Inflammatory macrophage treated with lipopolysaccharide for 1 hour (primary cell): ENCODE results near the gene RMND5B.
A peak's percentile ranks its signal among the peaks of the same experiment; 100 is the strongest.
"Not testable (repeated sequence)": the region's sequence is repeated elsewhere in the genome, so short reads cannot be mapped to it uniquely, and the experiment has no call there.

Experiments
- DNase-seq, 2 donors: peaks; one replicate each; pipeline ENCODE4 v3.0.0-alpha.2; 2020 to 2022

Gene RMND5B

GRCh38 chr5:178177569-178177968, 46.8 kb downstream of the RMND5B start:
- no peak for DNase-seq

- DNase-seq = no peak
Observed at GRCh38 chr5:178180141-178180863, 49.5 kb downstream of the RMND5B start.

- DNase-seq = peak; percentile 19 to 22
Observed at GRCh38 chr5:178182158-178182876, 51.5 kb downstream of the RMND5B start.

GRCh38 chr5:178186427-178186826, 55.6 kb downstream of the RMND5B start:
- DNase-seq = peak in 1 of 2 donors; percentile 44

GRCh38 chr5:178187014-178187413, 56.2 kb downstream of the RMND5B start, which contains the start of gene GMCL2:
TSS of gene GMCL2 (minus strand) at chr5:178187371. CDS start at chr5:178187299, 72 bp downstream.
- no peak for DNase-seq

- DNase-seq = no peak
Observed at GRCh38 chr5:178189433-178189832, 58.6 kb downstream of the RMND5B start.

- no peak for DNase-seq
Observed at GRCh38 chr5:178191661-178192060, 60.8 kb downstream of the RMND5B start.

- DNase-seq = no peak
Observed at GRCh38 chr5:178192244-178192643, 61.4 kb downstream of the RMND5B start.

- DNase-seq = no peak
Observed at GRCh38 chr5:178192787-178193186, 62.0 kb downstream of the RMND5B start.

- DNase-seq = no peak
Observed at GRCh38 chr5:178193251-178193809, 62.5 kb downstream of the RMND5B start.

GRCh38 chr5:178194026-178194425, 63.2 kb downstream of the RMND5B start:
- DNase-seq = peak in 1 of 2 donors; percentile 25

GRCh38 chr5:178196281-178196812, 65.5 kb downstream of the RMND5B start:
- no peak for DNase-seq

- no peak for DNase-seq
Observed at GRCh38 chr5:178196986-178197385, 66.2 kb downstream of the RMND5B start.

GRCh38 chr5:178198151-178198550, 67.3 kb downstream of the RMND5B start:
- DNase-seq = not testable (repeated sequence)

GRCh38 chr5:178198706-178199105, 67.9 kb downstream of the RMND5B start:
- DNase-seq = no peak

GRCh38 chr5:178199581-178200434, 69.0 kb downstream of the RMND5B start:
- no peak for DNase-seq
